H1 (cell line): ENCODE measurements around the gene SMAD1. TPM values are rescaled to one million over a fixed set of nuclear protein-coding genes. Genes with fewer than 3 reads are reported as not detected.

Experiments used
- CTCF ChIA-PET: fragments of 300-600 bp; sonication (Branson Sonifier 250); formaldehyde crosslinking; loops from one replicate; lab custom pipeline; 2021; ENCODE audit not compliant: partially characterized antibody; lab: Charles Lee
- POLR2A ChIA-PET: fragments of 300-600 bp; sonication (Branson Sonifier 250); formaldehyde crosslinking; loops from one replicate; lab custom pipeline; 2021; ENCODE audit warnings: inconsistent platforms; ENCODE audit not compliant: partially characterized antibody; lab: Charles Lee
- DNase-seq, 2 experiments: peaks; one replicate each; pipeline versions ENCODE4 v3.0.0 to v3.0.0-alpha.2; 2010 to 2022; ENCODE audit warnings: low spot score in 2 of 2, low read depth in 1 of 2, mixed read lengths in 1 of 2
- FAIRE-seq: peaks from 2 replicates; lab custom pipeline; 2011; peaks lifted over from hg19 to GRCh38; lab: Jason Lieb, UNC
- H2AFZ ChIP-seq: 2 replicates; pipeline ENCODE4 v1.8.1; 2012; ENCODE audit warnings: low read length, inconsistent platforms
- H2AK5ac ChIP-seq: 2 replicates; pipeline ENCODE4 v1.6.1; 2013; ENCODE audit warnings: low read depth, low read length
- H2BK120ac ChIP-seq: replicated peaks from 2 replicates; pipeline ENCODE3; 2013; ENCODE audit warnings: low read depth, low read length, inconsistent platforms
- H2BK12ac ChIP-seq: 2 replicates; pipeline ENCODE4 v1.6.1; 2013; ENCODE audit warnings: low read depth, low read length
- H2BK15ac ChIP-seq: 2 replicates; pipeline ENCODE4 v1.6.1; 2013; ENCODE audit warnings: low read length
- H2BK20ac ChIP-seq: 2 replicates; pipeline ENCODE4 v1.6.1; 2013; ENCODE audit warnings: low read length
- H2BK5ac ChIP-seq: 2 replicates; pipeline ENCODE4 v1.6.1; 2013; ENCODE audit warnings: low read depth, low read length
- H3K14ac ChIP-seq: 2 replicates; pipeline ENCODE4 v1.6.1; 2013; ENCODE audit warnings: inconsistent platforms; ENCODE audit not compliant: insufficient read length
- H3K18ac ChIP-seq: 2 replicates; pipeline ENCODE4 v1.6.1; 2013; ENCODE audit warnings: low read length; ENCODE audit errors: extremely low read depth
- H3K23ac ChIP-seq: 2 replicates; pipeline ENCODE4 v1.6.1; 2013; ENCODE audit warnings: inconsistent platforms; ENCODE audit not compliant: insufficient read length
- H3K23me2 ChIP-seq: 2 replicates; pipeline ENCODE4 v1.6.1; 2013; ENCODE audit warnings: low read depth, low read length
- H3K27ac ChIP-seq: 2 replicates; pipeline ENCODE4 v1.6.1; 2011; ENCODE audit warnings: low read depth, low read length, inconsistent platforms
- H3K27me3 ChIP-seq, 4 experiments: replicated peaks in 1 of 4; 1 replicate in 1 of 4; 2 replicates in 3 of 4; pipeline versions ENCODE4 v1.6.1 to v1.8.1; 2011 to 2013; ENCODE audit warnings: low read length in 3 of 4, mild to moderate bottlenecking in 3 of 4, inconsistent platforms in 2 of 4, mixed read lengths in 2 of 4, moderate library complexity in 1 of 4; ENCODE audit not compliant: control insufficient read depth in 3 of 4, insufficient read depth in 3 of 4; ENCODE audit errors: extremely low read depth in 1 of 4
- H3K36me3 ChIP-seq, 4 experiments: 2 replicates each; pipeline versions ENCODE4 v1.6.1 to v1.8.1; 2011 to 2013; ENCODE audit warnings: mild to moderate bottlenecking in 4 of 4, low read length in 3 of 4, moderate library complexity in 2 of 4, control low read depth in 1 of 4, inconsistent platforms in 1 of 4; ENCODE audit not compliant: insufficient read depth in 4 of 4, control insufficient read depth in 2 of 4
- H3K4ac ChIP-seq: replicated peaks from 2 replicates; pipeline ENCODE3; 2013; ENCODE audit warnings: low read length, low read depth, mixed read lengths, inconsistent platforms; ENCODE audit not compliant: insufficient read length
- H3K4me1 ChIP-seq, 4 experiments: replicated peaks in 1 of 4; 1 replicate in 1 of 4; 2 replicates in 3 of 4; pipeline versions ENCODE4 v1.6.1 to v1.8.1; 2011 to 2013; ENCODE audit warnings: low read length in 3 of 4, inconsistent platforms in 2 of 4, mixed read lengths in 1 of 4; ENCODE audit not compliant: insufficient read depth in 4 of 4, control insufficient read depth in 3 of 4
- H3K4me2 ChIP-seq, 2 experiments: 2 replicates each; pipeline versions ENCODE4 v1.6.1 to v1.8.1; 2011 to 2013; ENCODE audit warnings: low read depth in 2 of 2, low read length in 2 of 2, control low read depth in 1 of 2, inconsistent platforms in 1 of 2, mild to moderate bottlenecking in 1 of 2; ENCODE audit not compliant: insufficient read depth in 1 of 2
- H3K4me3 ChIP-seq, 4 experiments: fragments of 200-600, 300-600 bp in 1 of 4; sonication (generic), shearing (Covaris generic), sonication (Bioruptor Twin) in 1 of 4; 2 replicates each; pipeline versions ENCODE4 v1.5.1 to v1.8.1; 2011 to 2016; ENCODE audit warnings: low read length in 4 of 4, low read depth in 3 of 4, control low read depth in 2 of 4, inconsistent platforms in 2 of 4, mild to moderate bottlenecking in 2 of 4, mixed read lengths in 1 of 4, moderate library complexity in 1 of 4; ENCODE audit not compliant: insufficient read depth in 2 of 4; ENCODE audit errors: extremely low read depth in 1 of 4
- H3K56ac ChIP-seq: replicated peaks from 2 replicates; pipeline ENCODE3; 2013; ENCODE audit warnings: low read depth, mild to moderate bottlenecking, mixed read lengths, low read length, inconsistent platforms; ENCODE audit not compliant: insufficient read length
- H3K79me1 ChIP-seq: 2 replicates; pipeline ENCODE4 v1.6.1; 2013; ENCODE audit warnings: low read depth, low read length, control low read depth
- H3K79me2 ChIP-seq, 2 experiments: 2 replicates each; pipeline versions ENCODE4 v1.6.1 to v1.8.1; 2012 to 2013; ENCODE audit warnings: low read length in 2 of 2, mild to moderate bottlenecking in 2 of 2, inconsistent platforms in 1 of 2; ENCODE audit not compliant: insufficient read depth in 2 of 2, control insufficient read depth in 1 of 2
- H3K9ac ChIP-seq, 4 experiments: replicated peaks in 1 of 4; 1 replicate in 1 of 4; 2 replicates in 3 of 4; pipeline versions ENCODE4 v1.6.1 to v1.8.1; 2011 to 2013; ENCODE audit warnings: low read depth in 3 of 4, low read length in 3 of 4, control low read depth in 2 of 4, mild to moderate bottlenecking in 2 of 4, moderate library complexity in 2 of 4, inconsistent platforms in 1 of 4; ENCODE audit errors: extremely low read depth in 1 of 4
- H3K9me3 ChIP-seq, 2 experiments: 2 replicates each; pipeline versions ENCODE4 v1.6.1 to v1.8.1; 2012 to 2013; ENCODE audit warnings: mild to moderate bottlenecking in 2 of 2, moderate library complexity in 2 of 2, control low read depth in 1 of 2, inconsistent platforms in 1 of 2, low read depth in 1 of 2, low read length in 1 of 2, mixed read lengths in 1 of 2; ENCODE audit not compliant: insufficient read depth in 2 of 2
- H4K20me1 ChIP-seq, 2 experiments: replicated peaks in 1 of 2; 2 replicates each; pipeline versions ENCODE3 to v1.8.1; 2011 to 2013; ENCODE audit warnings: inconsistent platforms in 2 of 2, low read length in 2 of 2, mild to moderate bottlenecking in 1 of 2; ENCODE audit not compliant: insufficient read depth in 2 of 2, control insufficient read depth in 1 of 2
- H4K5ac ChIP-seq: 2 replicates; pipeline ENCODE4 v1.6.1; 2013; ENCODE audit warnings: low read length, low read depth, mixed read lengths, inconsistent platforms; ENCODE audit not compliant: insufficient read length
- H4K8ac ChIP-seq: 2 replicates; pipeline ENCODE4 v1.8.0; 2013; ENCODE audit warnings: mild to moderate bottlenecking, moderate library complexity, low read length, inconsistent platforms; ENCODE audit not compliant: insufficient read depth; ENCODE audit errors: extremely low read depth
- H4K91ac ChIP-seq: replicated peaks from 2 replicates; pipeline ENCODE3; 2013; ENCODE audit warnings: low read length, mixed read lengths, inconsistent platforms; ENCODE audit not compliant: insufficient read length
- ASH2L ChIP-seq: fragments of 200-600, 300-600 bp; sonication (generic); IDR thresholded peaks from one replicate; pipeline ENCODE4 v1.7.1; 2017; ENCODE audit warnings: low read length
- BACH1 ChIP-seq: IDR thresholded peaks from 2 replicates; pipeline ENCODE4 v1.6.1; 2012; ENCODE audit warnings: low read length, improper control_type of control experiment
- CEBPB ChIP-seq: IDR thresholded peaks from 2 replicates; pipeline ENCODE4 v1.6.1; 2012; ENCODE audit warnings: low read depth, low read length
- CHD2 ChIP-seq: IDR thresholded peaks from 2 replicates; pipeline ENCODE4 v1.6.1; 2012; ENCODE audit warnings: low read length, improper control_type of control experiment
- HDAC6 ChIP-seq: IDR thresholded peaks from one replicate; pipeline ENCODE4 v1.7.1; 2012; ENCODE audit warnings: low read depth, mild to moderate bottlenecking, inconsistent platforms, low read length, moderate library complexity
- JUN ChIP-seq: IDR thresholded peaks from 2 replicates; pipeline ENCODE4 v1.6.1; 2011; ENCODE audit warnings: low read depth, mild to moderate bottlenecking, improper control_type of control experiment, low read length
- SIRT6 ChIP-seq: IDR thresholded peaks from one replicate; pipeline ENCODE4 v1.7.1; 2012; ENCODE audit warnings: low read length, inconsistent platforms
- SIX5 ChIP-seq: IDR thresholded peaks from 2 replicates; pipeline ENCODE4 v1.6.1; 2011; ENCODE audit warnings: mild to moderate bottlenecking, low read depth, low read length
- SP2 ChIP-seq: IDR thresholded peaks from 2 replicates; pipeline ENCODE4 v1.6.1; 2012; ENCODE audit warnings: mild to moderate bottlenecking, low read length, inconsistent platforms
- SP4 ChIP-seq: IDR thresholded peaks from 2 replicates; pipeline ENCODE4 v1.6.1; 2012; ENCODE audit warnings: low read length, inconsistent platforms
- TAF7 ChIP-seq: optimal IDR thresholded peaks from 2 replicates; pipeline ENCODE3; 2011; ENCODE audit warnings: low read depth, mild to moderate bottlenecking, inconsistent platforms, low read length, moderate library complexity, borderline replicate concordance
- TBP ChIP-seq: IDR thresholded peaks from 2 replicates; pipeline ENCODE4 v1.6.1; 2011; ENCODE audit warnings: low read depth, low read length, improper control_type of control experiment
- TEAD4 ChIP-seq: IDR thresholded peaks from 2 replicates; pipeline ENCODE4 v1.6.1; 2012; ENCODE audit warnings: low read depth, low read length, inconsistent platforms, mixed read lengths
- USF2 ChIP-seq: IDR thresholded peaks from 2 replicates; pipeline ENCODE4 v1.6.1; 2011; ENCODE audit warnings: low read length, improper control_type of control experiment
- WGBS, 2 experiments: shearing (Covaris generic) in 1 of 2; methylation state at CpG; one replicate each; pipeline versions ENCODE4 v1.1.6 to v1.1.7; 2013 to 2015; ENCODE audit warnings: low lambda C conversion rate in 2 of 2, mixed read lengths in 2 of 2, inconsistent platforms in 1 of 2, low coverage in 1 of 2, missing lambda C conversion rate in 1 of 2; ENCODE audit not compliant: insufficient replicate concordance in 2 of 2, insufficient coverage in 1 of 2, insufficient read length in 1 of 2; ENCODE audit errors: extremely low coverage in 1 of 2, missing lambda C conversion rate in 1 of 2; 5-methylcytosine and 5-hydroxymethylcytosine counted together
- polyA plus RNA-seq, 7 experiments: library from polyadenylated mRNA; depleted of rRNA in 3 of 7; stranded (reverse) in 5 of 7; unstranded in 2 of 7; fragments of >200 nt in 5 of 7; fragments of 200-250 nt in 2 of 7; gene quantifications; 1 replicate in 5 of 7; 2 replicates in 1 of 7; 4 replicates in 1 of 7; pipeline versions ENCODE4 v1.2.1 to v1.2.3, GENCODE V29; 2011 to 2013; ENCODE audit warnings: missing spikeins in 2 of 7, mixed read lengths in 2 of 7
- total RNA-seq: library from RNA; stranded (reverse); fragmentation: NEBNext Ultra II Directional; extraction: Animal tissue kit (Norgen Biotek cat#: 25700); gene quantifications from 2 replicates; pipeline ENCODE4 v1.2.1, GENCODE V29; 2021
- TF ChIP-seq, protein P1 (sequence below): IDR thresholded peaks from 2 replicates; pipeline ENCODE4 v1.6.1; 2012; ENCODE audit warnings: inconsistent platforms

The SMAD1 gene
- total and polyA plus RNA-seq, 2 of the 8 experiments (the other 6 are each of a cell fraction or from before 2014, with no cell fraction given): 22.6 to 25.3 TPM

GRCh38 chr4:145480257-145480656 lies 1.4 kb upstream of the SMAD1 start:
- no peak overlapping the region for H2BK20ac ChIP-seq
- H2BK12ac ChIP-seq: no peak overlapping the region
- DNase-seq (no peak), FAIRE-seq (no peak)
- peaks cover 0 to 9% (median 2%) of the 10 kb centered on the region in 4 experiments; a peak in 5 of 7 replicates for H3K4me1 ChIP-seq
- no peak overlapping the region; a peak in 1 of 4 replicates for H3K4me2 ChIP-seq
- H4K91ac ChIP-seq: no peak overlapping the region
- no peak overlapping the region for H3K14ac ChIP-seq
- no peaks in the 10 kb centered on the region for H3K9me3 ChIP-seq
- H2BK120ac ChIP-seq: no peak overlapping the region
- no peak overlapping the region for H3K4me3 ChIP-seq
- no peak overlapping the region for H3K18ac ChIP-seq
- H3K4ac ChIP-seq: no peak overlapping the region
- no peak overlapping the region for H4K8ac ChIP-seq
- H3K23ac ChIP-seq: no peak overlapping the region
- H3K79me2 ChIP-seq: peaks cover 0 to 26% of the 10 kb centered on the region in 2 experiments; a peak in 3 of 4 replicates
- H4K20me1 ChIP-seq: no peaks in the 10 kb centered on the region
- ChIA-PET POLR2A (interaction anchor here (0.6 kb wide), 1 partner anchor 90 kb away, joined by 3 read pairs; no protein-coding TSS in a partner anchor), CTCF (interaction anchor here (1.0 to 1.3 kb wide), 3 partner anchors 12 to 264 kb away, joined by 3 to 4 read pairs (median 3); no protein-coding TSS in a partner anchor)
- H3K27me3 ChIP-seq: no peaks in the 10 kb centered on the region; a peak in 1 of 7 replicates
- no peaks in the 10 kb centered on the region for H3K36me3 ChIP-seq
- H2BK15ac ChIP-seq: no peak overlapping the region
- H2AFZ ChIP-seq: no peak overlapping the region
- H3K23me2 ChIP-seq: peaks cover 11% of the 10 kb centered on the region
- H3K9ac ChIP-seq: no peak overlapping the region
- H3K27ac ChIP-seq: no peak overlapping the region
- no peak overlapping the region for H3K56ac ChIP-seq
- H2BK5ac ChIP-seq: no peak overlapping the region
- 67% methylated on average over 1 of the region's 1 CpG; no CpG with 5 or more reads in 1 of the 2 experiments for WGBS, 2 experiments
- H3K79me1 ChIP-seq: no peaks in the 10 kb centered on the region; the same call in 1 of the 2 replicates
- H2AK5ac ChIP-seq: no peak overlapping the region
- H4K5ac ChIP-seq: no peak overlapping the region
- no peak for TF ChIP-seq BACH1
- no peak for TF ChIP-seq TAF7
- TF ChIP-seq TBP: no peak
- no peak for TF ChIP-seq SIRT6
- TF ChIP-seq SIX5: no peak
- no peak for TF ChIP-seq CHD2
- no peak for TF ChIP-seq HDAC6
- no peak for TF ChIP-seq TEAD4
- no peak for TF ChIP-seq SP4
- no peak for TF ChIP-seq ASH2L
- TF ChIP-seq CEBPB: no peak
- TF ChIP-seq SP2: no peak
- no peak for TF ChIP-seq USF2
- TF ChIP-seq, protein P1, sequence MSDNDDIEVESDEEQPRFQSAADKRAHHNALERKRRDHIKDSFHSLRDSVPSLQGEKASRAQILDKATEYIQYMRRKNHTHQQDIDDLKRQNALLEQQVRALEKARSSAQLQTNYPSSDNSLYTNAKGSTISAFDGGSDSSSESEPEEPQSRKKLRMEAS: no peak
- no peak for TF ChIP-seq JUN
